ENCODE results near the gene PAIP2.

DNA sequence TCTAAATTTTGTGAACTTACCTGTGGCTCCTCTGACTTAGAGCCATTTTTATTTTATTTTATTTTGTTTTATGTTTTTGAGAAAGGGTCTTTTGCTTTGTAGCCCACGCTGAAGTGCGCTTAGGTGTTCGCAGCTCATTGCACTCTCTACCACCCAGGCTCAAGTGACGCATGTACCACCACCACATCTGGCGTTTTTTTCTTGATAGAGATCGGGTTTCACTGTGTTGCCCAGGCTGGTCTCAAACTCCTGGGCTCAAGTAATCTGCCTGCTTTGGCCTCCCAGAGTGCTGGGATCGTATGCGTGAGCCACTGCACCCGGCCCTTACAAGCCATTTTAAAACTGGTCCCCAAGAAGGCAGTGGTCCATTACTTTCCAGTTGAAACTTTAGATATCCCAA, 29.6 kb upstream of the PAIP2 start:
- TF ChIP-seq BHLHE40 (IDR thresholded peaks at IDR 0.05; ENCODE audit: low read depth, low read length) (no peak), FOS (IDR thresholded peaks at IDR 0.05; ENCODE audit: low read depth, low read length) (no peak), POLR2A (IDR thresholded peaks at IDR 0.05; ENCODE audit: low read depth, low read length) (no peak), MAZ (IDR thresholded peaks at IDR 0.05; ENCODE audit: borderline replicate concordance, low read depth, low read length) (no peak), RAD21 (IDR thresholded peaks at IDR 0.05; ENCODE audit: low read length) (no peak), RFX5 (IDR thresholded peaks at IDR 0.05; ENCODE audit: low read depth, low read length) (no peak), CHD1 (IDR thresholded peaks at IDR 0.05; ENCODE audit: low read depth, low read length) (no peak), CEBPB (IDR thresholded peaks at IDR 0.05; ENCODE audit: low read depth, low read length) (no peak), MXI1 (IDR thresholded peaks at IDR 0.05; ENCODE audit: borderline replicate concordance, low read depth, low read length) (no peak)
- TF ChIP-seq, protein P1, sequence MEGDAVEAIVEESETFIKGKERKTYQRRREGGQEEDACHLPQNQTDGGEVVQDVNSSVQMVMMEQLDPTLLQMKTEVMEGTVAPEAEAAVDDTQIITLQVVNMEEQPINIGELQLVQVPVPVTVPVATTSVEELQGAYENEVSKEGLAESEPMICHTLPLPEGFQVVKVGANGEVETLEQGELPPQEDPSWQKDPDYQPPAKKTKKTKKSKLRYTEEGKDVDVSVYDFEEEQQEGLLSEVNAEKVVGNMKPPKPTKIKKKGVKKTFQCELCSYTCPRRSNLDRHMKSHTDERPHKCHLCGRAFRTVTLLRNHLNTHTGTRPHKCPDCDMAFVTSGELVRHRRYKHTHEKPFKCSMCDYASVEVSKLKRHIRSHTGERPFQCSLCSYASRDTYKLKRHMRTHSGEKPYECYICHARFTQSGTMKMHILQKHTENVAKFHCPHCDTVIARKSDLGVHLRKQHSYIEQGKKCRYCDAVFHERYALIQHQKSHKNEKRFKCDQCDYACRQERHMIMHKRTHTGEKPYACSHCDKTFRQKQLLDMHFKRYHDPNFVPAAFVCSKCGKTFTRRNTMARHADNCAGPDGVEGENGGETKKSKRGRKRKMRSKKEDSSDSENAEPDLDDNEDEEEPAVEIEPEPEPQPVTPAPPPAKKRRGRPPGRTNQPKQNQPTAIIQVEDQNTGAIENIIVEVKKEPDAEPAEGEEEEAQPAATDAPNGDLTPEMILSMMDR (conservative IDR thresholded peaks at IDR 0.05; ENCODE audit: low read depth, low read length): no peak
- TF ChIP-seq, protein P2, sequence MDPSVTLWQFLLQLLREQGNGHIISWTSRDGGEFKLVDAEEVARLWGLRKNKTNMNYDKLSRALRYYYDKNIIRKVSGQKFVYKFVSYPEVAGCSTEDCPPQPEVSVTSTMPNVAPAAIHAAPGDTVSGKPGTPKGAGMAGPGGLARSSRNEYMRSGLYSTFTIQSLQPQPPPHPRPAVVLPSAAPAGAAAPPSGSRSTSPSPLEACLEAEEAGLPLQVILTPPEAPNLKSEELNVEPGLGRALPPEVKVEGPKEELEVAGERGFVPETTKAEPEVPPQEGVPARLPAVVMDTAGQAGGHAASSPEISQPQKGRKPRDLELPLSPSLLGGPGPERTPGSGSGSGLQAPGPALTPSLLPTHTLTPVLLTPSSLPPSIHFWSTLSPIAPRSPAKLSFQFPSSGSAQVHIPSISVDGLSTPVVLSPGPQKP (IDR thresholded peaks at IDR 0.05; ENCODE audit: borderline replicate concordance, low read depth, low read length): no peak
- TF ChIP-seq, protein P3, sequence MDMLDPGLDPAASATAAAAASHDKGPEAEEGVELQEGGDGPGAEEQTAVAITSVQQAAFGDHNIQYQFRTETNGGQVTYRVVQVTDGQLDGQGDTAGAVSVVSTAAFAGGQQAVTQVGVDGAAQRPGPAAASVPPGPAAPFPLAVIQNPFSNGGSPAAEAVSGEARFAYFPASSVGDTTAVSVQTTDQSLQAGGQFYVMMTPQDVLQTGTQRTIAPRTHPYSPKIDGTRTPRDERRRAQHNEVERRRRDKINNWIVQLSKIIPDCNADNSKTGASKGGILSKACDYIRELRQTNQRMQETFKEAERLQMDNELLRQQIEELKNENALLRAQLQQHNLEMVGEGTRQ (IDR thresholded peaks at IDR 0.05; ENCODE audit: low read depth, low read length): no peak

Data from IMR-90 (cell line).